HG02870 (cell line): ENCODE data around the gene NCKIPSD.

Experiments used
- ATAC-seq: cut with Tn5 transposase; IDR thresholded peaks from one replicate; pipeline ENCODE4 v1.9.1; 2021; ENCODE audit warnings: mild to moderate bottlenecking, moderate library complexity; ENCODE audit not compliant: unreplicated experiment

NCKIPSD gene

GRCh38 chr3:48697952-48698351 lies 12.2 kb upstream of the NCKIPSD start:
- no peak for ATAC-seq

GRCh38 chr3:48696601-48697000 lies 10.9 kb upstream of the NCKIPSD start:
- no peak for ATAC-seq

GRCh38 chr3:48696156-48696555 lies 10.4 kb upstream of the NCKIPSD start:
- ATAC-seq, result no peak

- no peak for ATAC-seq
Measured at GRCh38 chr3:48695393-48695753, 9.7 kb upstream of the NCKIPSD start.

- ATAC-seq, result no peak
Measured at GRCh38 chr3:48694610-48695392, 9.1 kb upstream of the NCKIPSD start.

- no peak for ATAC-seq
Measured at GRCh38 chr3:48693826-48694225, 8.1 kb upstream of the NCKIPSD start.

- no peak for ATAC-seq
Measured at GRCh38 chr3:48692551-48692950, 6.8 kb upstream of the NCKIPSD start.

- ATAC-seq, result no peak
Measured at GRCh38 chr3:48690846-48691458, 5.2 kb upstream of the NCKIPSD start.

GRCh38 chr3:48689384-48689783 lies 3.7 kb upstream of the NCKIPSD start:
- no peak for ATAC-seq

GRCh38 chr3:48688737-48689075 lies 3.0 kb upstream of the NCKIPSD start:
- no peak for ATAC-seq

GRCh38 chr3:48688032-48688736 lies 2.5 kb upstream of the NCKIPSD start:
- no peak for ATAC-seq

GRCh38 chr3:48687220-48687678 lies 1.5 kb upstream of the NCKIPSD start:
- no peak for ATAC-seq

GRCh38 chr3:48686538-48687219 lies 964 bp upstream of the NCKIPSD start:
- ATAC-seq, result no peak

GRCh38 chr3:48685293-48685602 lies 467 bp downstream of the NCKIPSD start:
- no peak for ATAC-seq

GRCh38 chr3:48684480-48685143 lies 1.1 kb downstream of the NCKIPSD start:
- no peak for ATAC-seq

GRCh38 chr3:48684054-48684349 lies 1.7 kb downstream of the NCKIPSD start:
- ATAC-seq, result no peak

- no peak for ATAC-seq
Measured at GRCh38 chr3:48682786-48683185, 2.9 kb downstream of the NCKIPSD start.

- no peak for ATAC-seq
Measured at GRCh38 chr3:48681974-48682610, 3.6 kb downstream of the NCKIPSD start.

GRCh38 chr3:48681541-48681880 lies 4.2 kb downstream of the NCKIPSD start:
- no peak for ATAC-seq

- no peak for ATAC-seq
Measured at GRCh38 chr3:48680811-48681540, 4.7 kb downstream of the NCKIPSD start.
